Activated CD8-positive, alpha-beta memory T cell treated with anti-CD3 and anti-CD28 coated beads for 48 hours (primary cell): Measurements from ENCODE around the gene FILIP1L.
"Not testable (repeated sequence)": the region's sequence is repeated elsewhere in the genome, so short reads cannot be mapped to it uniquely, and the experiment has no call there.

Source experiments
- DNase-seq, 3 experiments: peaks; one replicate each; pipeline ENCODE4 v3.0.0-alpha.2; 2020; ENCODE audit warnings: low read depth in 2 of 3, low spot score in 2 of 3

FILIP1L gene

DNA sequence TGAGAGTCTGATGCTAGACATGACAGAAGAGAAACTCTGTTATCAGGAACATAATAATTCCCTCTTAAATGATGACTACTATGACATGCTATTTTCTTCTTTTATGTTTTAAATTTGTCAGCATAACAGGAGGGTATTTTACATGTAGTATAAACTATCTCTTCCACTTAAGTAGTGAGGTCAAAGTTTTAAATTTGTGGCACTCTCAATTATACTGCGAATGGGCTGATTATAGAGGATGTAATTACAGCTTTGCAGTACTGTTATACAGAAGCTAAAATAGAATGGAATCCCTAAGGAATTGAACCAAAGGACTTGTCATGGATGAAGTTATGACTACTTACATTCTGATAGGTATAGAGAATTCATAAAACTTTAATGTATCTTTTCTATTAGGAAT is 262.3 kb downstream of the FILIP1L start:
- DNase-seq: no peak

DNA sequence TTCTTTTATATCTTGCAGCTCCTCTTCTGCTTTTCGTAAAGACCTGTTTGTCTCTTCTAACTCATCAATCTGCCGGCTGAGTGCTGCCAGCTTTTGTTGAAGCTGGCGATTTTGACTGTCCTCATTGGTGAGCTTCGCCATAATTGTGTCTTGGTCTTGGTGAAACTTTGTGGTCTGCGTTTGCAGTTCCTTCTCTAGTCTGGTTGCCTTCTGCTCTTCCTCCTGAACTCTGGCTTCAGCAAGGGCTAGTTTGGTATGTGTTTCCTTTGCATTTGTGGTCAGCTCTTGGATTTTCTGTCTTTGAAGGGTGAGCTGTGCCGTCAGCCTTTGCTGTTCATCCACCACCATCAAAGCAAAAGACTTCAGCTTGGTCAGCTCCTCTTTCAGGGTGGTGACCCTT is 263.7 kb downstream of the FILIP1L start:
- no peak for DNase-seq

DNA sequence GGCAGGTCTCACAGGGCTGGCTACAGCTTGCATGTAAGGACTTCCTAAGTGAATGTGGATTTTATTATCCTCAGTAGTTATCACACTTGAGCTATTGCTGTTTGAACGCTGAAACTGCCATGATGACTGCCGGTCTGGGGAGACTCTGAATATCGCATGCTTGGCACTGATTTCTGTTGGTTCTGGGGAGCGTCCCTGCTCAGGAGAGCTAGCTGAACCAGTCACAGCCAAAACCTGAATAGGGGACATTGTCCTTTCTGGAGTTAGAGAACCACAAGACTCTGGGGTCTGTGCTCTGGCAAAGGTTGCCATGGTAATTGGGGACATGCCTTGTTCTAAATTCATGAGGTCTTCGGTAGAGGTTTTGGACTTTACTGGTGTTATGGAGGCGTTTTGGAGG is 265.9 kb downstream of the FILIP1L start:
- no peak for DNase-seq

DNA sequence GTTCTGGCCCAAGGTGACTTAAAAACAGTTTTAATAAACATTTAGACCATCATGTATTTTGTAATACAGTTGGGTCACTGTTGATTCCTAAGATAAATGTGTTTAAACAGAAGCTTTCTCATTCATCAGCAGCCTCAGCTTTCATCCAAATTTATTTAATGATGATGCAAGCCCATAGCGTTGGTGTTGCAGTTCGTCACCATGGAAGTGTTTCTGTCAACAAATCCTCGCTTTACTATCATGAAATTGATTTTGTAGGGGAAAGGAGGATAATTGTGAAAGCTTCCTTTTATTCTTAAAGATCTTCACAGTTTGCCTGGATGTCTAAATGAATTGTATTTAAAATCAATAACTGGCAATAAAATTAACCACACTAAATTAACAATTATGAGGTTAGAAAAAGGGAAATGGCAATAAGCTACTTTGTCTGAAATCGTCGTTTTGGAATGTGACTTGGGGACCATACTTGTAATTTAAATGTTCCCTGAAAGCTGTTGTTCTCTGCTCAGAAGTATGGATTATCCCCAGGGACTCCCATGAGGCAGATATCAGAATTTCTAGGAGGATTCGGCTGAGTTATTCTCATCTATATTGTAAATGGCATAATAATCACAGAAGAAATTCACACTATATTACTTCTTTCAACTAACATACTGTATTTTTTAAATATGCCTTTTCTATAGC is 267.7 kb downstream of the FILIP1L start:
- no peak for DNase-seq

DNA sequence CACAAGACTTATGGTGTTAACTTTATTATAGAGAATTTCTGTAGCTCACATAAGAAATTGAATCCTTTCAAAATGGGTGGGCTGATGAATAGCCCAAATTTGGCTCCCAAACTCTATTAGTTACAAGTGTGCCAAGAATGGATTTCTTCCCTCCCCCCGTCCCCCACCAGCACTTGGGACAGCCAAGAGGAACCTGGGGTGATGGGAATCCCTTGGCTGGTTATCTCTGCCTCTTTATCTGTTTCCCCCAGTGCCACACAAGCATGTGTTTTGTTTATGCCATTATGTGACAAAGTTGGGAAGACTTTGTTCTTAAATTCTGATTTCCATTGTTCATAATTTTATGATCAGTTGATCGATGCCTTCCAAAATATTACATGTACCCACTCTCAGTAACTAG is 268.3 kb downstream of the FILIP1L start:
- DNase-seq: no peak

DNA sequence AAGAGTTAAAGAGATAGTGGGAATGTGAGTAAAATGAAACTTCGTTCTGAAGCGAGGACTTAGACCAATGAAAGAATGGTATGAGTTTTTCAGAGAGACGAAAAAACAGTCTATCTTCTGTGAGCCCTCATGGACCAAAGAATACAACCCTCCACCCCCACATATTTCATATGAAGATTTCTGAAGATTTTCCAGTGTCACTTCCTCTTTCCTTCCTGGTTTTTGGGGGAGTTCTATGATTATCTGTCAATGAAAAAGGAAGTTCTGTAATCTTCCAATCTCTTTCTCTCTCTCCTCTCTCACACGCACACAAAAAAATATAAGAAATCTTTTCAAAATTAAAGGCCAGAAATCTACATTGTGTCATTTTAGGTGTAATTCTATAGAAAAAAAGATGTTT is 269.0 kb downstream of the FILIP1L start:
- no peak for DNase-seq

DNA sequence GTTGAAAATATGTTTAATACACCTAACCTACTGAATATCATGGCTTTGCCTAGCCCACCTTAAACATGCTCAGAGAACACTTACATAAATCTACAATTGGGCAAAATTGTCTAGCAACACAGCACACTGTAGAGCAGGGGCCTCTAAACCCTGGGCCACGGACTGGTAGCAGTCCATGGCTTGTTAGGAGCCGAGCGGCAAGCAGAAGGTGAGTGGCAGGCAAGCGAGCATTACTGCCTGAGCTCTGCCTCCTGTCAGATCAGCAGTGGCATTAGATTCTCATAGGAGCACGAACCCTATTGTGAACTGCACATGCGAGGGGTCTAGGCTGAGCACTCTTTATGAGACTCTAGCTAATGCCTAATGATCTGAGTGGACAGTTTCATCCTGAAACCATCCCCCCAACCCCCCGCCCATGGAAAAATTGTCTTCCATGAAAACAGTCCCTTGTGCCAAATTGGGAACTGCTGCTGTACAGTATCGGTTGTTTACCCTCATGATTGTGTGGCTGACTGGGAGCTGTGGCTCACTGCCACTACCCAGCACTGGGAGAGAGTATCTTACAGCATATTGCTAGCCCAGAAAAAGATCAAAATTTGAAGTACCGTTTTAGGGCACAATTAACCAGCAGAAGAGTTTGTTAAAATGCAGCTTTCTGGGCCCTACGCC is 270.6 kb downstream of the FILIP1L start:
- no peak for DNase-seq

DNA sequence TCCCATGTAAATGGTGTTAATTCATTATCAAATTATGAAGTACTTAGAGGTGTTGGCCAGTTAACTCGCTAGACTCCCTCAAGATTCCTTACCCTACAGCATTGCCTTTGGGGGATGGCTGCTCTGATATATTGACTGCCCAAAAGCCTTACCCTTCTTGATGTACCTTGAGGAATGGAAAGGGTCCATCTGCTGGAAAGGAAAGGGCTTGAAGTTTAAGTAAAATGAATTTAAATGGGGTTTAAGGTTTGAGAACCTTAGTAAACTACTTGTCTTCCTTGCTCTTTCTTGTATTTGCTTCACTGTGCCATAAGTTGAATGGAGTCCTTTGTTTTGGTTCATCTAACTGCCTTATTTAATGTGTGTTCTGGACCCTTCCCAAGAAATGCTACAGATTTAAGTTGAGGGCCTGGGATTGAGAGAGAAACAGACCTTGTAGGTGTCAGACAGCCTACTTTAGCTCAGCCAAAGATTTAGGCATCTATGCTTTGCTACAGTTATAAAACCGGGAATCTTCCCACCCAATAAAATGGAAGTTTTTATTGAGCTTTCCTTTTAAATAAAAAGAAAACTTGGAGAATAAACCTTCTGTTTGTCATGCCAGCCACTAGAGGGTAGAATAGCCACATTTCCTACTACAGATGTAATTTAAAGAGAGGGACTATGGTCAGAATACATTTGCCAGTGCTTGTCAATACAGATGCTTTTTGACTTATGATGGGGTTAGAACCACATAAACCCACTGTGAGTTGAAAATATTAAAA is 271.3 kb downstream of the FILIP1L start:
- no peak for DNase-seq

DNA sequence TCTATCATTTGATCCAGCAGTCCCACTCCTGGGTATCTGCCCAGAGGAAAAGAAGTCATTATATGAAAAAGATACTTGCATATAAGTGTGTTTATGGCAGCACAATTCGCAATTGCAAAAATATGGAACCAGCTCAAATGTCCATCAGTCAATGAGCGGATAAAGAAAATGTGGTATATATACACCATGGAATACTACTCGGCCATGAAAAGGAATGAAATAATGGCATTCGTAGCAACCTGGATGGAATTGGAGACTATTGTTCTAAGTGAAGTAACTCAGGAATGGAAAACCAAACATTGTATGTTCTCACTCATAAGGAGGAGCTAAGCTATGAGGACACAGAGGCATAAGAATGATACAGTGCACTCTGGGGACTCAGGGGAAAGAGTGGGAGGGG is 272.4 kb downstream of the FILIP1L start:
- DNase-seq: not testable (repeated sequence)

DNA sequence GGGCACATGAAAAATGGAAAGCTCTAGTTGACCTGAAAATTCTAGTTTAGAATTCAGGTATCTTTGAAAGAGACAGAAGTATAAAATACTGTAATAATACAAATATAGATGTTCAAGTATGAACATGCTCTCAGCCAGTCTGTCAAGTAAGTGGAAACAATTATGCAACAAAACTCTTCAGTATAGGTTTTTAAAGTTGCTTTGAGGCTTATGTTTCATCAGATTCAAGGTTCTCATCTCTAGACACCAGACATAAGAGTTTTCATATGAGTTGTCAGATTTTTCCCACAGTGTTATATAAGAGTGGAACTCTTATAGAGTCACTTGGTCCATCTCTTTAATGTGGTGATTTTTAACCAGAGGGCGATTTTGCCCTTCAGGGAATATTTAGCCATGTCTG is 274.7 kb downstream of the FILIP1L start:
- no peak for DNase-seq

DNA sequence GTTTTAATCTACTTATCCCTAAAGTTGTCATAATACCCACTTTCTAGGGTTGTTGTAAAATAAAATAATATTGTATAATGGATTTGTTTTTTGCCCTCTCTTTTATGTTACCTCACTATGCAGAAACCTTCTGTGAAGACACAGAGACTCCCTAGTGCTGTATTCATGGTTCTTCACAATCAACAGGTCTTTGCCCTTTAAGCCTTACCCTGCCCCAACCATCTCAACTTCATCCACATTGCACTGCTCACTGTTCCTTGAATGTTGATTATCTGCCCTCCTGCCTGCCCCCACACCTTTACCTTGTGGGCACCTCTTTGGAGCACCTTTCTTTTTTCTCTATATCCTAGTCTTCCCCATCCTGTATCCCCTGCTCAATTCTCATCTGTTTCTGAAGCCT is 275.5 kb downstream of the FILIP1L start:
- DNase-seq: no peak

DNA sequence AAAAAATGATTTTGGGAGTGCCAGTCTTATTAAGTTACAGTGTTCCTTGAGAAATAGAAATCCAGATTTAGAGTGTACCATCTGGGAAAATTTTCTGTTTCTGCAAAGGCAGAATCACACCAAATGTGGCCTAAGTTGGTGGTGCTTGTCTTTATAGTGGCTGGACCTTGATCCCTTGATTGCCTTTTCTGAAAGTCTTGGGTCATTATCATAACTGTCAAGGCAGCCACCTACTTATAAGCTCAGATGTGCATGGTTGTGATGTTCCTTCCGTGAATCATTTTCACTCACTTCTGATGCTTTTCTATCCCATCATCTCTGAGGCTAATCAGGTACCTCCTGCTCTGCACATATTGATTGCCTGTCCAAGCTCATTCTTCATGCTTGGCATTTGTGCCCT is 276.6 kb downstream of the FILIP1L start:
- no peak for DNase-seq

DNA sequence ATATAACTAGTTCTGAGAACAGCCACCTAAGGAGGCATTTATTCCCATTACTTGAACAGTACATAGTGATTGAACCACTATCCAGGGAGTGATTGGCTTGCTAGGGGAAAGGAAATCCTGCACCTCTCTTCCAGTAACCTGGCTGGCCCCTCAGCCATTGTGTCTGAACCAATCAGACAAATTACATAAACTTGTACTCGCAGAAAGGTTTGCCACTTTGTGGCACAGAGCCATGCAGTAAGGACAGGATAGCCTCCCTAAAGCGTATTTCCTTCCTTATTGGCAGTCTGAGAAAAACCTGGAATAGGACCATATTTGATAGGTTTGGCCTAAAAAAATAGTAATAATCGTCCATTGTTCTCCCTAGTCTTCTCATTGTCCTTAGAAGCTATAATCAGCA is 277.6 kb downstream of the FILIP1L start:
- DNase-seq: no peak

DNA sequence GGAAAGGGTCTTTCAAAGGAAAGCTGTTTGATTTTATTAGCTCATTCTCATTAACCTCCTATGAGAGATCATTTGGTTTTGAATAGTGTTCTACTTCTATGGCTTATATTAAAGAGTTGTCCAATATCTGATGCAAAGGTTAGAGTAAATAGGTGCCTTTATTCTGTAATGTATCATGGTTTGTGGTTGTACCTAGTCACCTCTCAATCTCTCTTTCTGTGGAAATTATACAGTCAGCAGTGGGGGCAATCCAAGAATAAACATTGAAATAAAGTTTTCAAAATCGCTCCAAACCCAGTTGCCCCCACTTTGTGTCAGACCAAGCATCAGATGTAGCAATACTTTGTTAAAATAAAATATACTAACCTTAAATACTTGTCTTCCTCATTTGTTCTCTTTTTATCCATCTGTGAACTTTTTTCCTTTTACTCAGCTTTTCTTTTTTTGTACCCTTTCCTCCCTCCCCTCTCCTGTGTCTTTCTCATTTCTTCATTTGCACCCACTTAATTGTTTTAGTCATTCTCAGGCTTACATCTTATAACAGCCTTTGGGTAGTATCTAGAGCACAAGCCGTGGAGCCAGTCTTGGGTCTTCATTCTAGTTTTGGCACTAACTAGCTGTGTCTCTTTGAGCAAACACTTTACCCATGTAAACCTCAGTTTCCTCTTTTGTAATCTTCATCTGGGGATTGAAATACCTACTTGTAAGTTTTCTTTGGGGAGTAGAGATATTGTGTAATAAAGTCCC is 279.9 kb downstream of the FILIP1L start:
- no peak for DNase-seq

DNA sequence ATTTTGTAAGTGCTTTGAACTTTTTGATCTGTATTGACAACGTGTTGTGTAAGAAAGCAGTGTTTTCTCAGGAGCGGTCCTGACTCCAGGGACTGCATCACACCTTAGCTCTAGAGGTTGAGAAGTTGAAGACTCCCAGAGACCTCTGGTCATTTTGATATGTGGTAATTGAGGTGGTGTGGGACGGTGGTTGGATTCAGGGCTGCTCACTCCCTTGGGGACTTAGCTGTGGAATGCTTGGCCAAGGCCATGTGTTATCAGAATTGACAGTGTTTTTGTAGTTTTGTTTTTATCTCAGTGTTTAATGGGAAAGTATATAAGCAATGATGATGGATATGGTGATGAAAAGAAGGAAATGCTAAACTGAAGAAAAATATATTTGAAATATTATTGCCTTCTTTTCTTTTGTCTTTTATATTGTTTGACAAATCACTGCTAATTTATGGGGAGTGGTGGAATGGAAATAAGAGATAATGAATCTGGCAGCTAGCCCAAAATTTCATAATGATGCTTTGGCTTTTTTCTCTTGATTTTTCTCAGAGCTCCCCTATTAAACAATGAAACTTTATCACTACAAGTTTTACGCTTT is 280.6 kb downstream of the FILIP1L start:
- DNase-seq: no peak

DNA sequence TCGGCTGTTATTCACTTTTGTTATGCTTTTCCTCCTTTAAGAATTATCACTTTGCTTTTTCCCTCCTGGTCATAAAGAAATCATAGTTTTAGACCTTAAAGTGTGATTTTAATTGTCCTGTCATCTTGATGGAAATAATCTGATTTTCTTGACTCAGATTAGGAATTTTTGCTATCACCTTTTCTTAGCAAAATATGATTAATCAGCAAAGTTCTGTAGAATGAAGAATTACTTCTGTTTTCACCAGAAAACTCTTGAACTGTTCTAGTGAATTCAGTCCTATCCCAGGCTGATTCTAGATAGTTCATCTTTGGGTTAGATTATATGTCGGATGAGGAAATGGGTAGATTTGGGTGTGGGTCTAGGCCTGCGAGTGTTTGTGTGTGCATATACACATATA is 284.5 kb downstream of the FILIP1L start:
- DNase-seq: no peak

DNA sequence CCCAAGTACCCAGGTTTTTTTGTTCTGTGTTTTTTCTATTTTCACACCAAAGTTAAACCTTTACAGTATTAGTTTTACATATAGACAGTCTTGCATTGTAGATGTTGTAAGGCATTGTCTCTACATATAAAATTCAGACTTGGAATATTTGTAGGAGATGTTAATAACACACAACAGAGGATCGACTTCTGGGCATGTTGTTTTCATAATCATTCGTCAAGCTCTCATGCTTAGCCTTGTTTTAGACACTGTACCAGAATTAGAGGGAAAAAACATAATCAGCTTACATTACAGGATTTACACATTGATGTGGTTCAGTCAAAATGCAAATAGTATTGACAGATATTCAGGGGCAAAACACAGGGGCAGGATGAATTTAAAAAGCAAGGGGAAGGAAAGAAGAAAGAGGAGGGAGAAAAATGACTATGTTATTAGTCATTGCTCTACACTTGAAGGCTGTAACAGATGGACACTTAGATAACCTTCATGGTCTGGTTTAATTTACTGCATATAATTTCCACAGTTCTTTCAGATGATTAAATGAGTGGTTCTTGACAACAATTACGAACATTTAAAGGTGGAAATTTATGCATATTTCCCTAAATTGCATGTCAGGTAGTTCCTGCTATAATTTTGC is 289.2 kb downstream of the FILIP1L start:
- no peak for DNase-seq

DNA sequence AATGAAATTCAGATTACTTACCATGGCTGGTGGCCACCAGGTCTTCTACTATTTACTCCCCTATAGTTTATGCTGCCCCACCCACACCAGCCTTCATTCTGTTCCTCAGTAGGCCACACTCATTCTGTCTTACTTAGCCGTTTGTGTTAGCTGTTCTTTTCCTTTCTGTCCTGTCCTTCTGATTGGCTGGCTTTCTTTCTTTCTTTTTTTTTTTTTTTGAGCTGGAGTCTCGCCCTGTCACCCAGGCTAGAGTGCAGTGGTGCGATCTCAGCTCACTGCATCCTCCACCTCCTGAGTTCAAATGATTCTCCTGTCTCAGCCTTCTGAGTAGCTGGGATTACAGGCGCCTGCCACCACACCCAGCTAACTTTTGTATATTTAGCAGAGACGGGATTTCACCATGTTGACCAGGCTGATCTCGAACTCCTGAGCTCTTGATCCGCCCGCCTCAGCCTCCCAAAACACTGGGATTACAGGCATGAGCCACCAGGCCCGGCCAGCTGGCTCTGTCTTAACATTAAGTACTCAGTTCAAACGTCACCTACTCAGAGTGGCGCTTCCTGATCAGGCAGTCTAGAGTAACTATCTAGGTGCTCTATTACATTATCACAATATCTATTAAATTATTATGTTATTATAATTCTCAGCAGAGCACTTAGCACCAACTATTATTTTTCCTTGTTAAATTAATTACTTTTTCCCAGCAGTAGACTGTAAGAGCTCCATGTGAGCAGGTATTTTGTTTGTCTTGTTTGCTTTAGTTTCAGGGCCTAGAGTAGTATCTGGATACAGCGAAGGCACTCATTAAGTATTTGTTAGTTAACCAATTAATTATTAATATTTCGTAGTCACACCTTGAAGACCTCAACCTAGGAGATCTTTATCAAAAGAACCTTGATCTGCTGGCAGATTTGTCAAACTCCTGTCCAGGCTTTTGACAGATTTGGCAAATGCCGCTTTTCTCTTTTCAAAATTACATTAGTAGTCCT is 290.3 kb downstream of the FILIP1L start:
- no peak for DNase-seq

DNA sequence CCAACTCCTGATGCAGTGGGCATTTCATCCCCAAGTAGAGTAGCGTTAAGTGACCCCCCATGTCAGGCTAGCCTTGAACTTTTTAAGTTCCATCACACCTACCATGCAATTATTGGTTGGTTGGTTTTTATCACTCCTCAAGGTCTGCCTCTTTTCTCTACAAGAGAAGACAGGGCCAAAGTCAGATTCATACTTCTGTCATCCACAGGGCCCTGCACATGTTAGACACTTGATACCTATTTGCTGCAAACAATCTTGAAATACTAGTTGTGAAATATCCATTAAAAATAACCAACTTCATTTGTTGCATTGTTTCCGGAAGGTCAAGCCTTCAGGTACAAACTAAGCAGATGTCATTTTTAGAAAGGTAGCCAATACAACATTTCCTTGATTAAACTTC is 295.5 kb downstream of the FILIP1L start:
- DNase-seq: no peak
